RWPE2 (cell line): ENCODE measurements around the gene MAPK10.

Experiments
- ATAC-seq: fragments of 200-7000 bp; cut with Tn5 transposase; 3 replicates; pipeline ENCODE4 v1.9.1; 2021; ENCODE audit warnings: low read depth
- DNase-seq: peaks from one replicate; pipeline ENCODE4 v3.0.0-alpha.2; 2020; ENCODE audit warnings: low spot score
- H3K27ac ChIP-seq: fragments of 450-650 bp; 2 replicates; pipeline ENCODE4 v1.5.1; 2017; ENCODE audit warnings: mild to moderate bottlenecking; ENCODE audit not compliant: poor library complexity, severe bottlenecking
- H3K27me3 ChIP-seq: fragments of 250-450 bp; sonication (Bioruptor Pico); 2 replicates; pipeline ENCODE4 v1.5.1; 2021; ENCODE audit warnings: mild to moderate bottlenecking, moderate library complexity; ENCODE audit not compliant: insufficient read depth, poor library complexity, severe bottlenecking
- H3K36me3 ChIP-seq: fragments of 250-450 bp; sonication (Bioruptor Pico); 2 replicates; pipeline ENCODE4 v1.5.1; 2020; ENCODE audit warnings: low read depth, mild to moderate bottlenecking, moderate library complexity
- H3K4me1 ChIP-seq: fragments of 250-450 bp; sonication (Bioruptor Pico); 2 replicates; pipeline ENCODE4 v1.5.1; 2021; ENCODE audit warnings: mild to moderate bottlenecking, moderate library complexity; ENCODE audit not compliant: insufficient read depth, poor library complexity, severe bottlenecking
- H3K4me3 ChIP-seq: fragments of 250-450 bp; sonication (Bioruptor Pico); 2 replicates; pipeline ENCODE4 v1.5.1; 2021; ENCODE audit warnings: mild to moderate bottlenecking, moderate library complexity; ENCODE audit not compliant: severe bottlenecking
- H3K9me3 ChIP-seq: fragments of 250-450 bp; sonication (Bioruptor Pico); 2 replicates; pipeline ENCODE4 v1.5.1; 2021; ENCODE audit warnings: mild to moderate bottlenecking, moderate library complexity; ENCODE audit not compliant: severe bottlenecking
- TF ChIP-seq, protein P1 (sequence below): fragments of 450-650 bp; IDR thresholded peaks from one replicate; pipeline ENCODE4 v1.5.1; 2017; ENCODE audit warnings: mild to moderate bottlenecking, moderate library complexity; ENCODE audit not compliant: poor library complexity, severe bottlenecking

Gene MAPK10

DNA sequence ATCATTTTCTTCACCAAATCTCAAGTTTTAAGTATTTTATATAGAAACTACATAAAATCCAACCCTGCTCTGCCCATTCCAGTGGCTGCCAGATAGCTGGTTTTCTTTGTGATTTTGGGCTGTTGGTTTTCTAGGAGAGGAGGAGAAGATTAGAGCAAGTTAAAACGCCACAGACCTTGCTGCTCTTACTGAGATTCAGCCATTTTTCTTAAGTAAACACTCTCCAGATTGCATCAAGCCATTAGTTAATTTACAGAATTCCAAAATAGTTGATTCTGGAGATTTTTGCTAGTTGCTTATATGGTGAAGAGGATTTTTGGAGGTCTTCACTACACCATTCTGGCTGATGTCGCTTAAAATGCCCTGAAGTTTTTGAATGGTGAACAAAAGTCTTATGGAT lies 366.2 kb downstream of the MAPK10 start:
- H3K9me3 ChIP-seq: no peaks in the 10 kb centered on the region
- ATAC-seq (no peak), DNase-seq (no peak)
- TF ChIP-seq, protein P1, sequence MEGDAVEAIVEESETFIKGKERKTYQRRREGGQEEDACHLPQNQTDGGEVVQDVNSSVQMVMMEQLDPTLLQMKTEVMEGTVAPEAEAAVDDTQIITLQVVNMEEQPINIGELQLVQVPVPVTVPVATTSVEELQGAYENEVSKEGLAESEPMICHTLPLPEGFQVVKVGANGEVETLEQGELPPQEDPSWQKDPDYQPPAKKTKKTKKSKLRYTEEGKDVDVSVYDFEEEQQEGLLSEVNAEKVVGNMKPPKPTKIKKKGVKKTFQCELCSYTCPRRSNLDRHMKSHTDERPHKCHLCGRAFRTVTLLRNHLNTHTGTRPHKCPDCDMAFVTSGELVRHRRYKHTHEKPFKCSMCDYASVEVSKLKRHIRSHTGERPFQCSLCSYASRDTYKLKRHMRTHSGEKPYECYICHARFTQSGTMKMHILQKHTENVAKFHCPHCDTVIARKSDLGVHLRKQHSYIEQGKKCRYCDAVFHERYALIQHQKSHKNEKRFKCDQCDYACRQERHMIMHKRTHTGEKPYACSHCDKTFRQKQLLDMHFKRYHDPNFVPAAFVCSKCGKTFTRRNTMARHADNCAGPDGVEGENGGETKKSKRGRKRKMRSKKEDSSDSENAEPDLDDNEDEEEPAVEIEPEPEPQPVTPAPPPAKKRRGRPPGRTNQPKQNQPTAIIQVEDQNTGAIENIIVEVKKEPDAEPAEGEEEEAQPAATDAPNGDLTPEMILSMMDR: no peak
- no peaks in the 10 kb centered on the region for H3K36me3 ChIP-seq
- H3K4me3 ChIP-seq: no peak overlapping the region
- H3K27ac ChIP-seq: no peak overlapping the region
- H3K4me1 ChIP-seq: peaks cover 4% of the 10 kb centered on the region
- peaks cover 5% of the 10 kb centered on the region for H3K27me3 ChIP-seq

DNA sequence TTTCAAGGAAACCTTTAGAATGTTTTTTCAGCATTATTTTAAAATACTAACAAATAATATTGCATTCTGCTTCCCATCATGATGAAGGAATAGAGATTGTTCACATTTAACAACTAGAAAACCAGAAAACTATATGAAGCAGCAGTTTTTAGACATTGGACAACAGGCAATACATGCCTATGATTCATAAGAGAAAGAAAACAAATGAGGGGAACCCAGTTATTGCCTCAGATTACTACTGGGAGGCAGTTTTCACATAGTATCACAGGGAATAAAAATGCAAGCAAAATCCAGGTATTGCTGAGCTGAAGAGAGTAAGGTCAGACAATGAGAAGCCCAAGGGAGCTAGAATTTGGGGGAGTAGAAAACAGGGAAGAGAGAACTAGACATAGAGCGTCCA lies 373.6 kb downstream of the MAPK10 start:
- no peak for ATAC-seq
- no peaks in the 10 kb centered on the region for H3K36me3 ChIP-seq

GRCh38 chr4:85979276-85979675 lies 380.6 kb downstream of the MAPK10 start:
- H3K9me3 ChIP-seq: no peaks in the 10 kb centered on the region
- ATAC-seq (no peak), DNase-seq (no peak)

More for the DNA sequence above, 373.6 kb downstream of the MAPK10 start:
- Histone ChIP-seq H3K4me1 (peaks cover 4% of the 10 kb centered on the region), H3K27me3 (peaks cover 5% of the 10 kb centered on the region), H3K27ac (no peak overlapping the region), H3K4me3 (no peak overlapping the region), H3K9me3 (no peaks in the 10 kb centered on the region)
- DNase-seq: no peak
- TF ChIP-seq, protein P1: no peak

GRCh38 chr4:85970535-85970934 lies 389.3 kb downstream of the MAPK10 start:
- no peak for ATAC-seq
- H3K27me3 ChIP-seq: no peaks in the 10 kb centered on the region
- no peaks in the 10 kb centered on the region for H3K36me3 ChIP-seq
- H3K27ac ChIP-seq: no peak overlapping the region
- no peak overlapping the region for H3K4me3 ChIP-seq
- no peak for DNase-seq
- H3K4me1 ChIP-seq: no peaks in the 10 kb centered on the region
- TF ChIP-seq, protein P1: no peak
- no peaks in the 10 kb centered on the region for H3K9me3 ChIP-seq

More at GRCh38 chr4:85979276-85979675, 380.6 kb downstream of the MAPK10 start:
- H3K4me3 ChIP-seq: no peak overlapping the region
- H3K27me3 ChIP-seq: no peaks in the 10 kb centered on the region
- H3K27ac ChIP-seq: no peak overlapping the region
- TF ChIP-seq, protein P1: no peak
- H3K36me3 ChIP-seq: no peaks in the 10 kb centered on the region
- H3K4me1 ChIP-seq: no peaks in the 10 kb centered on the region

GRCh38 chr4:85968945-85969819 lies 390.7 kb downstream of the MAPK10 start:
- no peak for DNase-seq
- ATAC-seq: peak; percentile 29; the same call in 1 of the 3 replicates
- H3K4me1 ChIP-seq: no peaks in the 10 kb centered on the region
- TF ChIP-seq, protein P1: peak; percentile 81
- no peaks in the 10 kb centered on the region for H3K27me3 ChIP-seq
- H3K27ac ChIP-seq: no peak overlapping the region
- H3K36me3 ChIP-seq: no peaks in the 10 kb centered on the region
- no peaks in the 10 kb centered on the region for H3K9me3 ChIP-seq
- no peak overlapping the region for H3K4me3 ChIP-seq
